OCI-LY7 (cell line): ENCODE data around the gene APBB2.
"Not testable (repeated sequence)": the region's sequence is repeated elsewhere in the genome, so short reads cannot be mapped to it uniquely, and the experiment has no call there.

Experiments
- EZH2phosphoT487 ChIP-seq: fragments of 200-600 bp; sonication (generic); IDR thresholded peaks from 2 replicates; pipeline ENCODE4 v1.6.1; 2018; ENCODE audit warnings: low read depth, borderline replicate concordance, mild to moderate bottlenecking, mixed run types, antibody characterized with exemption, low read length, moderate library complexity, mixed read lengths
- TF ChIP-seq, protein P1 (sequence below): fragments of 200-600 bp; sonication (generic); conservative IDR thresholded peaks from 2 replicates; pipeline ENCODE4 v1.5.1; 2014; ENCODE audit warnings: mild to moderate bottlenecking, antibody characterized with exemption, low read length, moderate library complexity, mixed read lengths

DNA sequence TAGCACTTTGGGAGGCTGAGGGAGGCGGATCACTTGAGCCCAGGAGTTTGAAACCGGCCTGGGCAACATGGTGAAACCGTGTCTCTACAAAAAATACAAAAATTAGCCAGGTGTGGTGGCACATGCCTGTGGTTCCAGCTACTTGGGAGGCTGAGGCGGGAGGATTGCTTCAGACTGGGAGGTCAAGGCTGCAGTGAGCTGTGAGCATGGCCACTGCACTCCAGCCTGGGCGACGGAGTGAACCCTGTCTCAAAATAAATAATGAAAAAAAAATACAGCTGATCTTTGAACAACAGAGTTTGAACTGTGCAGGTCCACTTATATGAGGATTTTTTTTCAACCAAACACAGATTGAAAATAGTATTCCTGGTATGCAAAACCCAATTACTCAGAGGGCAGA is 397.2 kb downstream of the APBB2 start:
- TF ChIP-seq EZH2phosphoT487, result not testable (repeated sequence)
- TF ChIP-seq, protein P1, sequence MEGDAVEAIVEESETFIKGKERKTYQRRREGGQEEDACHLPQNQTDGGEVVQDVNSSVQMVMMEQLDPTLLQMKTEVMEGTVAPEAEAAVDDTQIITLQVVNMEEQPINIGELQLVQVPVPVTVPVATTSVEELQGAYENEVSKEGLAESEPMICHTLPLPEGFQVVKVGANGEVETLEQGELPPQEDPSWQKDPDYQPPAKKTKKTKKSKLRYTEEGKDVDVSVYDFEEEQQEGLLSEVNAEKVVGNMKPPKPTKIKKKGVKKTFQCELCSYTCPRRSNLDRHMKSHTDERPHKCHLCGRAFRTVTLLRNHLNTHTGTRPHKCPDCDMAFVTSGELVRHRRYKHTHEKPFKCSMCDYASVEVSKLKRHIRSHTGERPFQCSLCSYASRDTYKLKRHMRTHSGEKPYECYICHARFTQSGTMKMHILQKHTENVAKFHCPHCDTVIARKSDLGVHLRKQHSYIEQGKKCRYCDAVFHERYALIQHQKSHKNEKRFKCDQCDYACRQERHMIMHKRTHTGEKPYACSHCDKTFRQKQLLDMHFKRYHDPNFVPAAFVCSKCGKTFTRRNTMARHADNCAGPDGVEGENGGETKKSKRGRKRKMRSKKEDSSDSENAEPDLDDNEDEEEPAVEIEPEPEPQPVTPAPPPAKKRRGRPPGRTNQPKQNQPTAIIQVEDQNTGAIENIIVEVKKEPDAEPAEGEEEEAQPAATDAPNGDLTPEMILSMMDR, result not testable (repeated sequence)
